Erythroblast (primary cell): ENCODE results near the gene AP2A1.
A peak's percentile ranks its signal among the peaks of the same experiment; 100 is the strongest.

Experiments used
- DNase-seq, 2 experiments: peaks; one replicate each; lab custom pipeline; 2025; lab: John Stamatoyannopoulos, UW
- GATA1 ChIP-seq: IDR thresholded peaks from 2 replicates; pipeline ENCODE4 v1.6.1; 2011; ENCODE audit warnings: low read depth, mild to moderate bottlenecking, control low read depth, low read length, moderate library complexity
- POLR2A ChIP-seq: IDR thresholded peaks from 2 replicates; pipeline ENCODE4 v1.6.1; 2011; ENCODE audit warnings: mild to moderate bottlenecking, low read length

AP2A1 gene

DNA sequence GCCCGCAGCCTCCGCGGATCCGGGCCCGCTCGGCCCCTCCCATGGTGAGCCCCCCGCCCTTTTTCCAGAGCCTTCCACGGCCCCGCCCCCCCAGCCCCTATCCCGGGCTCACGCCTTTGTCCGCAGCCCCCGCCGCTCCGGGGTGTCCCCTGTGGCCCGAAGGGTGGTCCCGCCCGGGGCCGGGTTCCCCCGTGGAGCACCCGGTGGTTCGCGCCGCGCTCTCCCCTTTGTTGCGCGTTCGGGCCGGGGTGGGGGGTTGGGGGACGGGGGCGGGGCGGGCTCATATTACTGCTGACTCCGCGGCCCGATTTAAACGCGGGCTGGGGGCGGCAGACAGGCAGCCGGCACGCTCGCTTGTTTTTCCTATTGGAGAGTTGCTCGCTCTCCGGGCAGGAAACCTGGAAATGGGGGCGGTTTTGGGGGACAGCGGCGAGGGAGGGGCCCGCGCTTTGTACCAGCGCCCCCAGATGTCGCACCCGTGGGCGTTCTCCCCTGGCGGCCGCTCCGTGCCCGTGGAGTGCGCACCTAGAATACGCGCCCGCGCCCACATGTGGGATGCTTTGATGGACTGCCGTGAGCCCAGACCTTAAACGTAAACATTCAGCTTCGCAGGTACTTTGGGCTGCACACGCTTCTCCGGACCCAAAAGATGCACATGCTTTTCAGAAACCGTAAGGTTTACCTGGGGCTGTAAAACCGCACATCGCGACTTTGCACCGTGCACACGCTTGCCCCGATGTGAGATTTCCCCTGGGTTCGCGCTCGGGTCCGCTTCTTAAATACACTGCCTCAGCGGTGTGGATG is 84.9 kb downstream of the AP2A1 start:
- no peak for TF ChIP-seq GATA1

DNA sequence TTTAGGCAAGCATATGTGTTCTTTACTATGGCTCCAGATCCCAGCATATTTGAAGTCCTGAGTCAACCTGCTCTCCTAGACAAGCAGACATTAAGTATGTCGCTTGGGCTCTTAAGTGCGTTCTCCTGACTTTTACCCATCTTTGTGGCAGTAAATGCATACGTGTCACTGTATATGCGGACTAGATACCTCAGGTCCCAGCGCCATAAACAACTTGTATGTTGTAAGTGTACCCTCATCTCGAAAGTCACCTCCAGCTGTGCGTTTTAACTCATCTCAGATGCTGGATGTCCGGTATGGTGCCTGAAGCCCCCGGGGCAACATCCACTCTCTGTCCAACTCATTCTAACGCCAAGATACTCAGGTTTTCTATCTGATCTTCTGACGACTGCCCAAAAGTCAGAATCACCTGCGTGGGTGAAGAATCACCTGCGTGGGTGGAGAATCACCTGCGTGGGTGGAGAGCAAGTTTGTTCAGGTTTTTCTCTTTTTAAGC is 85.9 kb downstream of the AP2A1 start:
- TF ChIP-seq GATA1 (no peak), POLR2A (no peak)
- DNase-seq: no peak

More for the DNA sequence above, 84.9 kb downstream of the AP2A1 start:
- peak; percentile 57 to 69 for DNase-seq

DNA sequence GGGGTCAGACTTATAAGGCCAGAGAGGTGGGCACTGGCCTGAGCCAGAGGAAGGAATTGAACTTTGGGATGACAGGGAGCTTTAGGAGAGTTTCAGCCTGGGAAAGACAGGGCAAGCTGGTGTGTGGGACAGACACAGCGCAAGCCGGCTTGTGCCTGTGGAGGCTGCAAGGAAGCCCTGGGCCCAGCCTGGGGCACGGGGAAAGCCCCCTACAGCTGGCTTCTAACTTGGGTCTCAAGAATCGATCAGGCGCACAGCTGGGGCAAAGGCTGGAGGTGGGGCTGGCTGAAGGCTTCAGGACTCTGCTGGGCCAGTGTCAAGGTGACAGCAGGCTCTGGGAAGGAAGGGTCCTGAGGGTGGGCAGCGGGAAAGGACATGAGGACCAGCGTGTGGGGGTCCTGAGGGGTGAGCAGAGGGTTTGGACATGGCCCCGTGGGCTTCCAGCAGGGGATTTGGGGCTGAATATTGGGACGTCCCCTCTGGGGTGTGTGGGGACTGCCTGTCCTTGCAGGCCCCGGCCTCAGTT is 87.1 kb downstream of the AP2A1 start:
- DNase-seq: no peak
- TF ChIP-seq GATA1: no peak

DNA sequence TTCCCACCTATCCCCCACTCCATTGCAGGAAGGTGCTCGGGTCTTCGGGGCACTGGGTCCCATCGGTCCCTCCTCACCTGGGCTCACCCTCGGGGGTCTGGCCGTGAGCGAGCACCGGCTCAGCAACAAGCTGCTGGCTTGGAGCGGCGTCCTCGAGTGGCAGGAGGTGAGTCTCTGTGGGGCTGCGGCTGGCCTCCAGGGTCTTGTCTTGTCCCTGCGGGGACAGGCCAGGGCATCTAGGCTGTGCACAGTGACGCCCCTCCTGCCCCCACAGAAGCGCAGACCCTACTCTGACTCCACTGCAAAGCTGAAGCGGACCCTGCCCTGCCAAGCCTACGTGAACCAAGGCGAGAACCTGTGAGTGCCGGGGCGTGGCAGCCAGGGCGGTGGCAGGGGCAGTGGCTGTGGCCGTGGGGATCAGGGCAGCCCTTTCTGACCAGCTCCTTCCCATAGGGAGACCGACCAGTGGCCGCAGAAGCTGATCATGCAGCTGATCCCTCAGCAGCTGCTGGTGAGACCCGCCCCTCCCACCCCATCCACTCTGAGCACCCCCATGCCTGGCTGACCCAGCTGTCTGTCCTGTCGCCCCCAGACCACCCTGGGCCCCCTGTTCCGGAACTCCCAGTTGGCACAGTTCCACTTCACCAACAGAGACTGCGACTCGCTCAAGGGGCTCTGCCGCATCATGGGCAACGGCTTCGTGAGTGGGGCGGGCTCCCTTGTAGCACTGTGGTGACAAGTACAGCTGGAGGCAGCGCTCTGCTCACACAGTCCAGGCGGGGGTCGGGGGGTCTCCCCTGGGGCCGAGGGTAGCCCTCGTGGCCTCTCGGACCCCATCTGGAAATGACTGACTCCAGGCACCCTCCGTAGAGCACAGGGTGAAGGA is 87.8 kb downstream of the AP2A1 start:
- DNase-seq: no peak
- TF ChIP-seq GATA1: no peak
- no peak for TF ChIP-seq POLR2A

DNA sequence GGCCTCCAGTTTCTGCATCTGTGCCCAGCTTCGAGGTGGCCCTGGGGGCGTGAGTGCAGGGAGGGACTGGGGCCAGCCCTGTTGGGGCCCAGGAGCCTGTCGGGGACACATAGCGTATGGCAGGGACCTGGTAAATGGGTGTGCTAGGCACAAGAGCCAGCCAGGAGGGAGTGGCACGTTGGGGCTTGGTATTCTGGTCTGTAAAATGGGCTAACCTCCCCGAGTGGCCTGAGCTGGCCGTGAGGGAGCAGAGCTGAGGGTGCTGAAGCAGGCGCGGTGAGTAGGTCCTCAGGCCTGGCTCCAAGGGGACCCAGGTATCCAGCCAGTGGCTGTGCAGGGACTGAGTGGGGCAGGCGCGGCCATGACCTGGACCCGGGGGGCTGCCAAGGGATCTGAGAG is 88.5 kb downstream of the AP2A1 start:
- DNase-seq: no peak
- no peak for TF ChIP-seq POLR2A
- TF ChIP-seq GATA1: no peak

DNA sequence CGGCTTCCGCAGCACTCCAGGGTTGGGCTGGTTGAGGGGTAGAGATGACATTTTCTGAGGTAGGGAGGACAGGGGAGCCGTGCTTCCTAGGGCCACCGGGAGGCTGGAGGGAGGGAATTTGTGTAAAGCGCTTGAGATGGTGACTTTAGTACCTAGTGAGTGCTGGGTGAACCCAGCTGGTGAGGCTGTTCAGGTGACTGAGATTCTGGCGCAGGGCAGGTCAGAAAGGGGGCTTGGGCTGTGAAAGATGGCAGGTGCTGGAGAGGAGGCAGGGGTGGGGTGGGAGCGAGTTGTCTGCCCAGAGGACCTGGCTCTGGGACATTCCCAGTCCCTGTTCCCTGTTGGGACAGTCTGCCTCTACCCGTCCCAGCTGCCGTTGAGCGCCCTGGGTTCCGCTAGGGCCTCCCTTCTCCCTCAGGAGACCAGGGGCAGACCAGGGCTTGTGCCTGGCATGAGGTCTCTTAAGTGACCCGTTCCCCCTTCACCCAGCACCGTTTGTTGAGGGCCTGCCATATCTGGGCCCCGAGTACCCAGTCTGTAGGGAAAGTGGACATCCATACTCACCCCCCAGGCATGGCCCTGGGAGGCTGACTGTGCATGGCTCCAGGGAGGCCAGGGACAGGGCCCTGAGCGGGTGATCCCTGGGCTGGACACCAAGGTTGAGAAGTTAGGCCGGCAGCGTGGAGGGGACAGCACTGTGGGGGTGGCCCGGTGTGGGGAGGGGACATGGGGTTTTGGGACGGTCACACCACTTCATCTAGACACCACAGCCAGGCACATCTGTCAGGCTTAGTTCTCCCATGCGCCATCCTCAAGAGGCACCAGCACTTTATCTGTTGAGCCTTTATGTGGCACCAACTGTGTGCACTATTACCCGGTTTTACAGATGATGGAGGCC is 89.1 kb downstream of the AP2A1 start:
- TF ChIP-seq GATA1 (no peak), POLR2A (peak; percentile 47)
- DNase-seq: no peak

DNA sequence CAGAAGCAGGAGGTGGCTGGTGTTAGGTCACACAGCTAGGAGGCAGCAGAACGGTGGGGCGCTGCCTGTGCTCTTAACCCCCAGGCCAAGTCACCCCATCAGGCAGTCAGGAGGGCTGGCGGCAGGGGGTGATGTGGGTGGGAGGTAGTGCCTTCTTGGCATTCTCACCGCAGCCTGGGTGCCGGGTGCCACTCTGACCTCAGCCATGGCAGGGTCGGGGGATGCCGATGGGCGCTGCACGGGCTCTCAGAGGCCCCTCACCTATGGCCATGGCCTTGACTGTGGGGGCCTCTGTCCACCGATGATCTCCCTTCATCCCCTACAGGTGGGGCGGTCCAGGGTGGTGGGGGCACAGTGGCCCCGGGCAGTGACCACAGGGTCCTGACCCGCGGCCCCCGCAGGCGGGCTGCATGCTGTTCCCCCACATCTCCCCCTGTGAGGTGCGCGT is 89.8 kb downstream of the AP2A1 start:
- no peak for DNase-seq
- no peak for TF ChIP-seq POLR2A
- TF ChIP-seq GATA1: no peak
